Islet precursor cell (in vitro differentiated cells): ENCODE measurements around the gene CAPN8.

ENCODE experiments used
- DNase-seq: peaks from one replicate; pipeline ENCODE4 v3.0.0-alpha.2; 2018

The CAPN8 gene

DNA sequence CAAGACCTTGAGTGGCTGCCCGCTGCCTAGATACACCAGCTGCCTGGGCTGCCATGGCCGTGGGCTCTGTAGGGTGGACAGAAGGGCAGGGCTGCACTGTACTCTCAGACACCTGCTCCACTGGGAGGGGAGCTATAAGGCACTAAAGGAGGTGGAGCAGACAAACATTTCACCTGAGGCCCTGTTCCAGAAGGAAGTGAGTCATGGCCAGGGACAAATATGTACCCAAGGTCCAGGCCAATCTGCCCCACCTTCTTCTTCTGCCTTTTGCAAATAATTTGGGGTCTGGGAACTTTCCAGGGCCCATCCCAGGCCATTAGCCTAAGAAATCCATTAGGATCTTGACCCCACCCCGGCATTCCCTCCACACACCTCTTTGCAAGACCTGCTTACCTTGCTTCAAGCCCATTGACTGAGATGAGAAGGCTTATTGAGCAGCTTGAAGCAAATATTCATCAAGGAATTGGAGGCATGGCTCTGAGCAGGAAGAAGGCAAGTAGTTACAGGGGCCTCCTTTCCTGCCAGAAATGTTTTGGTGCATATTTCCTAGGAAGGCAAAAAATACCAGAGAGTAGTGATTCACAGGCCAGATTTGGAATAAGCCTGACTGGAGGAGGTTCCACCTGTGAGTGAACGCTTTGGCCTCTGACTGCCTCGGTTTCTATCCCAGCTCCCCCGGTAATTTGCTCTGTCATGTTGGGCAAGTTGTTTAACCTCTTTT lies at the start of gene CAPN8:
TSS of gene CAPN8 (minus strand) at position 110 of the 721 bp plus-strand sequence. CDS start at position 55, 55 bp downstream.
- DNase-seq: peak; percentile 79

DNA sequence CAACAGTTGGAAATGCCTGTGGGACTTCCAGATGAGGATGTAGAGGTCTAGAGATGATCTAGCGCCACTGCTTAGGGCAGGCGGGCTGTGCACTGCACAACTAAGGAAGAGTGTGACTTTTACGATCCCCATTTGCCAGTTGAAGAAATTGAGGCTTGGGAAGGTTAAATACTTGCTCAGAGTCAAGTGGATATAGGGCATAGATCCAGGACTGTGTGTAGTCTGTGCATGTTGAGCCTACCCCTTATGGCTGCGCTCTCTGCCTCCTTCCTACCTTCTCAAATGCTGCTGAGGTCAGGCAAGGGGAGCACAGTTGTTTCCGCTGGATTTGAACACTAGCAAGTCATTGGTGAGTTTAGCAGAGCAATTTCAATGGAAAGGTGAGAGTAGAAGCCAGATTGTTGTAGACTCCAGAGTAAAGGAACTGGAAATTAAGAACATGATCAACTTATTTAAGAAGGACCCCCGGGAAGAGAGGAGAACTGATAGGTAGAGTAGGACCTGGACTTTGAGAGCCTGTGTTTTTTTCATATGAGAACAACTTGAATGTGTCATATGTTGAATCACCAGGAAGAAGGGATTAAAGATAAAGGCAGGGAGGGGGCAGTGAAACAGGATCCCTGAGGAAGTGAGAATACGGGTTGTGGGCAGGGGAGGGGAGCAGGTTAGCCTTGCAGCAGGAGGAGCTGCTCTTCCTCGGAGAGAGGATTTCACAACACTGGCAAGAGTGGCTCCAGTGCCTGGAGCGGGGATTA lies 49.5 kb upstream of the CAPN8 start:
- DNase-seq: peak; percentile 80

DNA sequence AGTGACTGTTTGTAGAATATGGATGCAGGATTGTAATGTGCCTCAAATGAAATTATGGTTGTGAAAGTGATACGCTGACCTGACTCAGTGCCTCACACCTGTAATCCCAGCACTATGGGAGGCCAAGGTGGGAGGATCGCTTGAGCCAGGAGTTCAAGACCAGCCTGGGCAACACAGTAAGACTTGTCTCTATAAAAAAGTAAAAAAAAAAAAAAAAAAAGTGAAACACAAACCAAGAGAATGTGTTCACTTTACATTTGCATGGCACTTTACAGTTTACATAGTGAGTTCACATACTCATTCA lies 48.9 kb upstream of the CAPN8 start:
- DNase-seq: no peak

DNA sequence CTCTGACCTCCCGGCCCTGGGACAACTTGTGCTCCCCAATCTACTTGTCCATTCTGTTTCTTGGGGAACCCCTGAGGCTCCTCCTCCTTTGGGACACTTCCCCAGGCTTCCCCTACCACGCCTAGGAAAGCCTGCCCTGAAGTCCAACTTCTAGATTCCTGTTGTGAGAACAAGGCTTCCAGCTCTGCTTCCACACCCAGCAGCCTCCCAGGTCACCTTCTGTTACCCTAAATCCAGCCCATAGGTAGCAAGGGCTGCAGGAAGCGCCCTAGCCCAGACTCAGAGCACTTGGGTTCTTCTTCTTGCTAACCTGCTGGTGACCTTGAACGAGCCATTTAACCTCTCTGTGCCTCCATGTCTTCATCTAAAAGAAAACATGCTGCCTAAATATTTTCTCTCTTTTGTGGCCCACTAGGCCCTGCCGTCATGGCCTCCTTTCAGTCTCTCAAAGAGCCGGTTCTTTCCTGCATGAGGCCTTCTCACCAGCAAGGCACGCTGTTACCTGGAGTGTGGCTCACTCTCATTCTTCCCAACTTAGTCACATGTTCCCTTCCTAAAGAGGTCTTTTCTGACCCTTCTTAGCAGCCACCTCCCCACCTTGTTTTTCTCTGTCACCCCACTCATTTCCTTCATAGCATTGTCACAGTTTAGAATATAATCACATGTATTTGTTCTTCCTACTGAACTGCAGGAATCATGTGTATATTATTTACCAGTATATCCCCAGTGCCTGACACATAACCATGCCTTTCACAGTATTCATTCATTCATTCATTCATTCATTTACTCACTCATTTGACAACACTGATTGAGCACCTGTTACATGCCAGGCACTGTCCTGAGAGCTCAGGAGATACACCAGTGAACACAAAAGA lies 48.3 kb upstream of the CAPN8 start:
- DNase-seq: no peak

DNA sequence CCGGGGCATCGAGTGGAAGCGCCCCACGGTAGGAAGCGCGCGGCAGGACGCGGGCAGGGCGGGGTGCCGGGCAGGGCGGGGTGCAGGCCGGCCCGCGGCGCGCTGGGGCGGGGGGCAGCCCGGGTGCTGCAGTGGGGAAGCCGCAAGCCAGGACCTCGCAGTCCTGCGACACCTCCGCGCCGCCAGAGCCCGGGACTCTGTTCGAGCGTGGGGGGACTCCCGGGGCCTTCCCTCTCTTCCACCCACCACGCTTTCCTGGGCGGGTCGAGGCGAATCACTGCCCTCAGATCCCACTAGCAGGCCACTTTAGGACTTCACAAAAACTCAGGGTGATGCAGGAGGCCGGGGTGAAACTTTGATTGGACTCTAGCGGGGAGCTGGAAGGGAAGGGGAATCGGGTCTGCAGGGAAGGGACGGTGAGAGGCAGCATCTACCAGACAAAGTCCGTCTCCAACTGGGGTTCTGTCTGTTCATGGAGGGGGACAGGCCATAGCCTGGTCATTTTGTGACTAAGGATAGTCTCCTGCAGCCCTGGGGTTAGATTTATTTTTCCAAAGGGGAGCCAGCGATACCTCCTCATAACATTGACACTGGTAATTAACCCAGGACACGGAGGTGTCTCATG lies 47.5 kb upstream of the CAPN8 start:
- DNase-seq: no peak

GRCh38 chr1:223712194-223712849 lies 46.8 kb upstream of the CAPN8 start, which contains the start of gene CAPN2:
Gene CAPN2, plus strand, starts transcription at chr1:223712539. Its CDS starts 102 bp downstream, at chr1:223712641.
- DNase-seq: peak; percentile 91

DNA sequence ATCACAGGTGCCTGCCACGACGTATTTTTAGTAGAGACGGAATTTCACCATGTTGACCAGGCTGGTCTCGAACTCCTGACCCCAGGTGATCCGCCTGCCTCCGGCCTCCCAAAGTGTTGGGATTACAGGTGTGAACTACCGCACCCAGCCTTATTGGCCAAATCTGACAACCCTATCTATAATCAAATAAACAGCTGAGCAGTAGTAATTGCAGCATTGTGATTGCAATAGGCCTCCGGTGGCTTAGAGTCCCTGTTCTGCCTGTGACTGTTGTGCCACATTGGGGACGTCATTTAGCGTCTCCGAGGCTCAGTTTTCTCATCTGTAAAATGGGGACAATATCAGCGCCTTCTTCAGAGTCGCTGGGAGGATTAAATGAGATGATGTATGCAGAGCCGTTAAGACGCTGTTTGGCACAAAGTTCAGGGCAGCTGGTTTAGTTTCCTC lies 46.3 kb upstream of the CAPN8 start:
- no peak for DNase-seq

DNA sequence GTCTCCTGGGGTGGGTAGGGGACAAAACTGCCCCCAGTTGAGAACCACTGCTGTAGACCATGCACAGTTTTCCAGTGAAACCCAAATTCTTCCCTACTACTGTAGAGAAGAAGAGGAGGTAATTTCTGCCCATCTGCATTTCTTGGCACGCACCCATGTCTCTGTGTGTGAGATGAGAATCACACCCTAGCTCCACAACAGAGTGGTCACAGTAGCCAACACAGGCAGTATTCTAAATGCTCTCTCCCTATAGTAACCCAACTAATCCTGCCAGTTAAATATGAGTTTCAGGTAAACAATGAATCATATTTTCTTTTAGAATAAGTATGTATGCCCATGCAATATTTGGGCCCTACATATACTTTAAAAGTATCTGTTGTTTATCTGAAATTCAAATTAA lies 45.7 kb upstream of the CAPN8 start:
- DNase-seq: no peak

DNA sequence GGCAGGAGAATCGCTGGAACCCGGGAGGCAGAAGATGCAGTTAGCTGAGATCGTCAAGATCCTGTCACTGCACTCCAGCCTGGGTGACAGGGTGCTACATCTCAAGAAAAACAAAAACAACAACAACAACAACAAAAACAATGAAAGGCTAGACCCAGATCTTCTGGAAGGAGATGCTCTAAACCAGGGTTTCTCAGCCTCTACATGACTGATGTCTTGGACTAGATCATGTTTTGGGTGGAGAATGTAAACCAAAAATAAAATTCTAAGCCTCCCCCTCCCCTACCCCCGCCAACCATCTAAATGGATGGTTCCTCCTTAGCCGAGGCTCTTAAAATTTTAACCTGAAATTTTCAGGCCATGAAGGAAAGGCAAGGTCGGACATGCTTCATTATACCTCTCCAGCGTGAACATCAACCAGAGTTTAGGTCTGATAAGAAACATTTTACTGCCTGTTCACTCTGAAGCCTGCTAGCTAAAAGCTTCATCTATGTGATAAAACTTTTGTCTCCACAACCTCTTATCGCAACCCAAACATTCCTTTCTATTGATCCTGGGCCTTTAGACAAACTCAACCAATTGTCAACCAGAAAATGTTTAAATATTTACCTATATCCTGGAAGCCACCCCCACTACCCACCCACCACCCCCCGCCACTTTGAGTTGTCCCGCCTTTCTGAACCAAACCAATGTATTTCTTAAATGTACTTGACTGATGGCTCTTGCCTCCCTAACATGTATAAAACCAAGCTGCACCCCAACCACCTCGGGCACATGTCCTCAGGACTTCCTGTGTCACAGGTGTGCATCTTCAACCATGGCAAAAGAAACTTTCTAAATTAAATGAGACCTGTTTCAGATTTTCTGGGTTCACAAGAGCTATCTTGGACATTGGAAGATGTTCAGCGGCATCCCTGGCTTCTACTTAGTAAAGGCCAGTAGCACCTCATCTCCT lies 45.0 kb upstream of the CAPN8 start:
- no peak for DNase-seq

- DNase-seq: no peak
Measured at GRCh38 chr1:223709598-223709997, 44.1 kb upstream of the CAPN8 start.

GRCh38 chr1:223708651-223709268 lies 43.3 kb upstream of the CAPN8 start:
- DNase-seq: no peak

GRCh38 chr1:223708001-223708359 lies 42.5 kb upstream of the CAPN8 start:
- no peak for DNase-seq

- DNase-seq: peak; percentile 96
Measured at GRCh38 chr1:223707256-223708000, 41.9 kb upstream of the CAPN8 start.

GRCh38 chr1:223706077-223706973 lies 40.8 kb upstream of the CAPN8 start:
- peak; percentile 82 for DNase-seq

DNA sequence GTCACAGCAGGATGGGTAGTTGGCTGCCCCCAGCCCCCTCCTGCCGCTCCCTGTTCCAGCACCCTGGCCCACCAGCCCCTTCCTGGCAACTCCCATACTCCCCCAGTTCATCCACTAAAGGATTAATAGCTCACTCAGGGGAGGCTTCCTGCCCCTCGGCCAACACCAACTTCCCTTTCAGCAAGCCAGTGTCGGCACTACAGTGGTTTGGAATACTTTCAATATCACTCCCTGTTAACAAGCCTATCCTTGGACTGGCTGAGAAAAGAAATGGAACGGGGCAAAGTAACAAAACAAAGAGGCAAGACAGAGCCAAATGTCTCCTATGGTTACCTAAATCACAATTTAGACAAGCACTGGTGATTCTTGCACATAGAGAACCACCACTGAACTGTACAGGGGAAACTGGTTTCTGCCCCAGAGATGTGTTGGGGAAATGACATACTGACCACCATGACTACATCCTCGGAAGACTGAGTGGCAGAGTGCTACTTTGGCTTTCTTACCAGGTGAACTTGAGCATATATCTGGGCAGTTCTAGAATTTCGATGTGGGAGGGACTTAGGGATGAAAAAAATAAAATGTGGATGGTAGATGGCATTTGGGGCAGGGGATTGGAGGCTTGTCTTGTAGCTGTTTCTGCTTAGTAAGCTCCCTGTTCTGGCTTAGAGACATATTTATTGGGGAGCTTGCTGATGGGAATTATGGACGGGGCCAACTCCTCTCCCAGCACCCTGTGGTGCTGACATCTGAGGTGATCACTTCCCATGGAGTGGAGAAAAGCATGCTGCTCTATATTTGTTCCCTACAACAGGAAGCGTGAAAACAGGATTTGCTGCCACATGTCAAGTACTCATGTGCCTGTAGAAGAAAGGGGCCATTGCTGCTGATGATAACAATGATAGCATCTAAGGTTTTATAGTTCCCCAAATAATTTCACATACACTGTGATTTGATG lies 39.7 kb upstream of the CAPN8 start:
- DNase-seq: no peak

DNA sequence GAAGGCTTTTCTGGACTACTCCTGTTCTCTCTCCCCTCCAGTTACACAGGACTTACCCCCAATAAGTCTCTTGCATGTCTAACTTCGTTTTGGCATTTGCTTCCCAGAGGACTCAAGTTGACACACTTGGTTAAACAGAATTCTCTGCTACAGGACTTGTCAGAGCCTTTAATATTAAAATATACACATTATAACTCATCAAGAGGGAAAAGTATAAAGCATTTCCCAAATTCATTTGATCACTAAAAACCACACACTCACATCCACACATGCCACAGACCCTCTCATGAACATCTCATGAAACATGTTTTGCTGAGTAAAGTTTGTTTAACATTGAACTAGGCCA lies 38.1 kb upstream of the CAPN8 start:
- no peak for DNase-seq

- no peak for DNase-seq
Measured at GRCh38 chr1:223702735-223703667, 37.5 kb upstream of the CAPN8 start.
